ENCODE results near the gene CAMK2D. TPM values are rescaled to one million over a fixed set of nuclear protein-coding genes. Genes with fewer than 3 reads are reported as not detected.

Gene CAMK2D
- total and polyA plus RNA-seq, 2 donors from 2014 or later, result 9.1 to 34.7 TPM

DNA sequence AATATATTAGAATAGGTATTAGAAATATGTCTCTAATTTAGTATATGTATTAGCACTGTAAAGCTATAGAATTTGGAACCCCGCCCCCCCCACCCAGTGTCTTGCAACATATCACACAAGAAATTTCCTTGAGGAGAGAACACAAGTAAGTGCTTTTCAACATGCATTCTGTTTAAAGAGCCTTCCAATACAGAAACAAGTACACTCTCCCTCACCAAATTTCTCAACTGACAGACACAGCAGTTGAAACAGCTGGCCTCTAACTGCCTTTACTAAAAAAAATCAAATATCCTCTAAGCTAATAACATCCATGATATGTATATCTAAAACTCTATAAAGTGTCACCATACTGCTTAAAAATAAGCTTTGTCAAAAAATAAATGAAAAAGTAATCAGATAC, 12.4 kb downstream of the CAMK2D start:
- intact Hi-C loops (cut with DNase I), result no loop called here
- Histone ChIP-seq H3K27ac (ENCODE audit: low read depth in 2 of 2, low read length in 2 of 2) (no peak overlapping the region), H3K27me3 (ENCODE audit: control insufficient read depth, insufficient read depth, low read length) (no peaks in the 10 kb centered on the region), H3K9me3 (ENCODE audit: control insufficient read depth in 2 of 3, insufficient read depth in 1 of 3, low read length in 3 of 3) (no peaks in the 10 kb centered on the region), H3K4me1 (ENCODE audit: control insufficient read depth in 2 of 3, insufficient read depth in 2 of 3, low read depth in 1 of 3, low read length in 3 of 3) (no peaks in the 10 kb centered on the region), H3K36me3 (ENCODE audit: control insufficient read depth in 2 of 3, insufficient read depth in 3 of 3, low read length in 3 of 3) (no peaks in the 10 kb centered on the region), H3K4me3 (ENCODE audit: low read length in 3 of 3) (no peak overlapping the region), H3K9ac (ENCODE audit: low read length in 3 of 3) (no peak overlapping the region)
- FAIRE-seq, result no peak
- TF ChIP-seq, protein P1, sequence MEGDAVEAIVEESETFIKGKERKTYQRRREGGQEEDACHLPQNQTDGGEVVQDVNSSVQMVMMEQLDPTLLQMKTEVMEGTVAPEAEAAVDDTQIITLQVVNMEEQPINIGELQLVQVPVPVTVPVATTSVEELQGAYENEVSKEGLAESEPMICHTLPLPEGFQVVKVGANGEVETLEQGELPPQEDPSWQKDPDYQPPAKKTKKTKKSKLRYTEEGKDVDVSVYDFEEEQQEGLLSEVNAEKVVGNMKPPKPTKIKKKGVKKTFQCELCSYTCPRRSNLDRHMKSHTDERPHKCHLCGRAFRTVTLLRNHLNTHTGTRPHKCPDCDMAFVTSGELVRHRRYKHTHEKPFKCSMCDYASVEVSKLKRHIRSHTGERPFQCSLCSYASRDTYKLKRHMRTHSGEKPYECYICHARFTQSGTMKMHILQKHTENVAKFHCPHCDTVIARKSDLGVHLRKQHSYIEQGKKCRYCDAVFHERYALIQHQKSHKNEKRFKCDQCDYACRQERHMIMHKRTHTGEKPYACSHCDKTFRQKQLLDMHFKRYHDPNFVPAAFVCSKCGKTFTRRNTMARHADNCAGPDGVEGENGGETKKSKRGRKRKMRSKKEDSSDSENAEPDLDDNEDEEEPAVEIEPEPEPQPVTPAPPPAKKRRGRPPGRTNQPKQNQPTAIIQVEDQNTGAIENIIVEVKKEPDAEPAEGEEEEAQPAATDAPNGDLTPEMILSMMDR (IDR thresholded peaks at IDR 0.05; ENCODE audit: borderline replicate concordance, extremely low read depth, insufficient read depth), result no peak
- no peak for DNase-seq

DNA sequence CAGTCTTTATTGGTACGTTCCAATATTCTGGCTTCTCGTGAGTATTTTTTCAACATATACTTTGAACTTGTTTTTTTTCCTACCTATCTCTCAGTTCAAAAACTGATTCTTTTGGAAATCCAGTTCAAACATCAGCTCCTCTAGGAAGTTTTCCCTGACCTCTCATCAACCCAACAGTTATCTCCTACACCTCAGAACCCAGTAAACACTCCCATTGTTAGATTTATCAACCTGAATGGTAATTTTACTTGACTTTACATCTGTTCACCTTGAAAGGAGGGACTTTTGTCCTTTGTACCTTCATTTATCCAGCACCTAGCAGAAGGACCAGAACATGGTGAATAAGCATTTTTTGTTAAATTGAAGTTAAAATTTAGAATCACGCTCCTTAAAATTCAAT, 13.6 kb downstream of the CAMK2D start:
- DNase-seq (no peak), FAIRE-seq (no peak)
- Histone ChIP-seq H3K4me1 (ENCODE audit: control insufficient read depth in 2 of 3, insufficient read depth in 2 of 3, low read depth in 1 of 3, low read length in 3 of 3) (no peaks in the 10 kb centered on the region), H3K9ac (ENCODE audit: low read length in 3 of 3) (no peak overlapping the region), H3K27me3 (ENCODE audit: control insufficient read depth, insufficient read depth, low read length) (no peaks in the 10 kb centered on the region), H3K4me3 (ENCODE audit: low read length in 3 of 3) (no peak overlapping the region), H3K27ac (ENCODE audit: low read depth in 2 of 2, low read length in 2 of 2) (no peak overlapping the region), H3K9me3 (ENCODE audit: control insufficient read depth in 2 of 3, insufficient read depth in 1 of 3, low read length in 3 of 3) (no peaks in the 10 kb centered on the region), H3K36me3 (ENCODE audit: control insufficient read depth in 2 of 3, insufficient read depth in 3 of 3, low read length in 3 of 3) (no peaks in the 10 kb centered on the region)
- TF ChIP-seq, protein P1 (IDR thresholded peaks at IDR 0.05; ENCODE audit: borderline replicate concordance, extremely low read depth, insufficient read depth), result no peak
- intact Hi-C loops (cut with DNase I), result no loop called here

DNA sequence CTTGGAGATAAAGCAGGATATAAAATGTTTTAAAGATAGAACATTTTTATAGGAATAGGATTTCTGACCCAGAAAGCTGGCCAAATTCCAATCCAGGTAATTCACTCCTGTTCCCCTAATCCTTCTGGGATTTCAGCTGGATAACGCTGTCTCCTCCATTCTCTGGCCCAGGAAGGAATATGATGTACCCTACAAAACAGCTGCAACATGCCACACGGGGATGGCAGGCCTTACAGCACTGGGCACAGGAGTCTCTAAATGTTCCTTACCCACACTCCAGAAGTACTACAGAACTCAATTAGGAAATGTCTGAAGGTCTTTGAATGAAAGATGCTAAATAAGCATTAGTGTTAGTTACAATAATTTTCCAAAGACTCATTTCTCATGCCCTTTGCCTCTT, 15.8 kb downstream of the CAMK2D start:
- TF ChIP-seq, protein P1 (IDR thresholded peaks at IDR 0.05; ENCODE audit: borderline replicate concordance, extremely low read depth, insufficient read depth), result no peak
- intact Hi-C loops (cut with DNase I), result no loop called here
- FAIRE-seq, result no peak

DNA sequence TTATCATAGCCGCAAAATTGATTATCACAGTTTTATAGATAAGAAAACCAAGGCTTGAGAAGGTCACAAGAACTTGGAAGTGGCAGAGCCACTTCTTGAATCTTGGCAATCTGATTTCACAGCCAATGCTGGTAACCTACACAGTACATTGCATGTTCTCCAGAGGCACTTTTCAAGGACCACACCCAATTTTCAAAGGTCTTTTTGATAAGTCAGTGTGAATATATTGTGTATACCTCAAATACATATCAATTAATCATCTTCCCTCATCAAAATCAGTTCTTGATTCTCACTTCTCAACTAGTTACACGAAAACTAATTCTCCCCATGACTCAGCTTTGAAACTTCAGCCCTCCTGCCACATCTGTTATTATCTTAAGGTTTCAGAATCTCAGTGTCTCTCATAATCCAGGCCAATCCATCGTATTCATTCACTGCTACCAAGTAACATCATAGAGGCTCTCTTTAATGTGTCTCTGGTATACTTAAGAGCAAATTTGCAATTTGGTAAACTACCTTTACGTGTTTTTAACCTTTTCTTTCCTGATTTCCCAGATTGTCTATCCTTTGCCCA, 16.8 kb downstream of the CAMK2D start:
- no peaks in the 10 kb centered on the region for H3K9me3 ChIP-seq (ENCODE audit: control insufficient read depth in 2 of 3, insufficient read depth in 1 of 3, low read length in 3 of 3)
- no peak for DNase-seq
- intact Hi-C loops (cut with DNase I), result no loop called here
- no peak overlapping the region for H3K9ac ChIP-seq (ENCODE audit: low read length in 3 of 3)
- no peak overlapping the region for H3K4me3 ChIP-seq (ENCODE audit: low read length in 3 of 3)
- no peaks in the 10 kb centered on the region for H3K36me3 ChIP-seq (ENCODE audit: control insufficient read depth in 2 of 3, insufficient read depth in 3 of 3, low read length in 3 of 3)
- FAIRE-seq, result no peak
- no peaks in the 10 kb centered on the region for H3K4me1 ChIP-seq (ENCODE audit: control insufficient read depth in 2 of 3, insufficient read depth in 2 of 3, low read depth in 1 of 3, low read length in 3 of 3)
- H3K27ac ChIP-seq (ENCODE audit: low read depth in 2 of 2, low read length in 2 of 2), result no peak overlapping the region
- no peaks in the 10 kb centered on the region for H3K27me3 ChIP-seq (ENCODE audit: control insufficient read depth, insufficient read depth, low read length)
- TF ChIP-seq, protein P1 (IDR thresholded peaks at IDR 0.05; ENCODE audit: borderline replicate concordance, extremely low read depth, insufficient read depth), result no peak

More for the DNA sequence above, 15.8 kb downstream of the CAMK2D start:
- peak in 1 of 5 donors; percentile 8 for DNase-seq
- H3K4me3 ChIP-seq (ENCODE audit: low read length in 3 of 3), result no peak overlapping the region
- H3K9ac ChIP-seq (ENCODE audit: low read length in 3 of 3), result no peak overlapping the region
- no peaks in the 10 kb centered on the region for H3K9me3 ChIP-seq (ENCODE audit: control insufficient read depth in 2 of 3, insufficient read depth in 1 of 3, low read length in 3 of 3)
- no peak overlapping the region for H3K27ac ChIP-seq (ENCODE audit: low read depth in 2 of 2, low read length in 2 of 2)
- H3K36me3 ChIP-seq (ENCODE audit: control insufficient read depth in 2 of 3, insufficient read depth in 3 of 3, low read length in 3 of 3), result no peaks in the 10 kb centered on the region
- no peaks in the 10 kb centered on the region for H3K27me3 ChIP-seq (ENCODE audit: control insufficient read depth, insufficient read depth, low read length)
- no peaks in the 10 kb centered on the region for H3K4me1 ChIP-seq (ENCODE audit: control insufficient read depth in 2 of 3, insufficient read depth in 2 of 3, low read depth in 1 of 3, low read length in 3 of 3)
